NCI-H2196 (cell line): ENCODE data around the gene SRSF5.
A peak's percentile ranks its signal among the peaks of the same experiment; 100 is the strongest.
"Not testable (repeated sequence)": the region's sequence is repeated elsewhere in the genome, so short reads cannot be mapped to it uniquely, and the experiment has no call there.

Experiments
- DNase-seq: peaks from one replicate; lab custom pipeline; 2025; ENCODE audit not compliant: unreplicated experiment; lab: John Stamatoyannopoulos, UW

Gene SRSF5

DNA sequence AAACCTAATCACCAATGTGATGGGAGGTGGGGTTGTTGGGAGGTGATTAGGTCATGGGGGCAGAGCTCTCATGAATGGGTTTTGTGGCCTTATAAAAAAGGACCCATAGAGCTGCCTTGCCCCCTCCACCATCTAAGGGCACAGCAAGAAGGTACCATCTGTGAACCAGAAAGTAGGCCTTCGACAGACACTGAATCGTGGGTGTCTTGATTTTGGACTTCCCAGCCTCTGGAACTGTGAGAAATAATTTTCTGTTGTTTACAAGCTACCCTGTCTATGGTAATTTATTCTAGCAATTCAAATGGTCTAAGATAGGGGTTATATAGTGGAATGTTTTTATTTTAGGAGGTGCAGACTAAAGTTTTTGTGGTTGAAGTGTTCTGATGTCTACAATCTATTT lies 38.0 kb downstream of the SRSF5 start:
- DNase-seq, result no peak

GRCh38 chr14:69807192-69807591 lies 40.2 kb downstream of the SRSF5 start:
- no peak for DNase-seq

DNA sequence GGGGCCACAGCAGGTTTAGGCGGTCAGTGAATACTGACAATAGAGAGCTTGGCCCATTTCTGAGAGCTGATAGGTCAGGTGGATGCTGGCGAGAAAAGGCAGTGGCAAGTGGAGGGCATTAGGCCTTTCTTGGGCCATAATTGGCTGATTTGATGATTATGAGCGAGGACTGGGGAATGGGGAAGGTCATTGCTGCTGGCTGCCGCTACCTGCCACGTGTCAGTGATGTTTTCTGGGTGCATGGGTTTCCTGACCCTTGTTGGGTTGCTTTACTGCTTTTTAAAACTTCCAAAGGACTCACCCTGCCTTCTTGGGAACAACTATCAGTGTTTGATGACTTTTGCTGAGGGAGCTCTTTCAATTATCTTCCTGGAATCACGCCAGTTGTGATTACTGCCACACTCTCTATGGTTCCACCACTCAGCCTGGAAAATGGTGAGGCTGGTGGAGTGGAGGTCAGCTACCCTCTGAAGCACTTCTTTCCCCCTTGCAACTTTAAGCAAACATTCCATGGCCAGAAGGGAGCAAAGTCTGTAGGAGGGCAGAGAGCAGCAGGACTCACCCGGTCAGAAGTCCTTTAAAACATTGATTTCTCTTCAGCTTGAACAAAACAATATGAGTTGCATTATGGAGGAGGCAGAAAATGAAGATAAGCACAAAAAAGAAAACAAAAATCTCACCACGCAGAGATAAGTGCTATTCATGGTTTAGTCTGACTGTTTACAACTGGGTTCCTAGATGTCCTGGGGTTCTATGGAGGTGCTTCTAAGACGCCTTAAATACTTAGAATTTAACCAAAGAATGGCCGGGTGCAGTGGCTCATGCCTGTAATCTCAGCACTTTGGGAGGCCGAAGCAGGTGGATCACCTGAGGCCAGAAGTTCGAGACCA lies 42.2 kb downstream of the SRSF5 start:
- DNase-seq, result no peak

GRCh38 chr14:69811227-69811867 lies 44.4 kb downstream of the SRSF5 start:
- no peak for DNase-seq

DNA sequence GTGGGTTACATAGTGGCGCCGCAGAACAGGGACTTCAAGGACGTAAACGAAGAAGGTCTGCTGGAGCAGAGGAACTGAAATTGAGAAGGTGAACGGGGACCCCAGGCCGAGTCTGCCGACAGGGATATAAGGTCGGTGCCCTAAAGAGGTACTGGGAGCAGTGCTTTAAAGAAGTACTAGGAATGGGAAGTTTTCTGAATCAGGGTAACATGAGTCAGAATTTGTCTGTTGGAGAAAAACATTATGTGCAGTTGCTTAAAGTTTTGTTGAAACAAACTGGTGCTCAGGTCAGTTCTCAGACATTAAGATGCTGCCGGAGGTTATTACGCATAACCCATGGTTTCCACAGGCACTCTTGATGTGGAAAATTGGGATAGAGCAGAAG lies 44.9 kb downstream of the SRSF5 start:
- no peak for DNase-seq

GRCh38 chr14:69812711-69813110 lies 45.8 kb downstream of the SRSF5 start:
- DNase-seq, result no peak

DNA sequence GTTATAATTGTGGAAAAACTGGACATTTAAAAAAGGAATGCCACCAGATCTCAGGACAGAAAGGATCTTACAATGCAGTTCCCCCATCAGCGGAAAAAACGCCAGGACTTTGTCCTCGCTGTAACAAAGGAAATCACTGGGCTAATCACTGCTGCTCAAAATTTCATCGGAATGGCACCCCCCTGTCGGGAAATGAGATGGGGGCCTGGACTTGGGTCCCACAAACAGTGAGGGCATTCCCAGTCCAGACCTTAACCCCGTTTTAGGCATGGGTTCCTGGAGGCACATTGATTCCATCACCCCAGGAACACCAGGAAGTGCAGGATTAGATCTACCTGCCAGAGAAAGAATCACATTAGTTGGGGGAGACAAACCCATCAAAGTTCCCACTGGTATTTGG lies 46.4 kb downstream of the SRSF5 start:
- not testable (repeated sequence) for DNase-seq

- DNase-seq, result no peak
Measured at GRCh38 chr14:69814397-69814796, 47.5 kb downstream of the SRSF5 start.

GRCh38 chr14:69815556-69815955 lies 48.6 kb downstream of the SRSF5 start:
- DNase-seq, result no peak

DNA sequence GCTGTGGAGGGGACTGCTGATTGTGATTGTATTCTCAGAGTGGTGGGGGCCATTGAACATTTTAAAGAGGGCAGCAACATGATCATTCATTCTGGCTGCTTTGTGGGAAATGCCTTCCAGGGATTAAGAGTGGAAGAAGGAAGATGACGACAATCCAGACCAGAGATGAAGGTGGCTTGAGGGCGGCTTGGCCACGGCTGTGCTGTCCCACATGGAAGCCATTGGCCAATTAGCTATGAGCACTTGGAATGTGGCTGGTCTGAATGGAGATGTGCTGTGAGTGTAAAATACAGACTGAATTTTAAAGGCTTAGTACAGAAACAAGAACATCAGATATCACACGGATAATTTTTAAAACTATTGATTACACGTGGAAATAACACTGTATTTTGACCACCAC lies 49.3 kb downstream of the SRSF5 start:
- no peak for DNase-seq

DNA sequence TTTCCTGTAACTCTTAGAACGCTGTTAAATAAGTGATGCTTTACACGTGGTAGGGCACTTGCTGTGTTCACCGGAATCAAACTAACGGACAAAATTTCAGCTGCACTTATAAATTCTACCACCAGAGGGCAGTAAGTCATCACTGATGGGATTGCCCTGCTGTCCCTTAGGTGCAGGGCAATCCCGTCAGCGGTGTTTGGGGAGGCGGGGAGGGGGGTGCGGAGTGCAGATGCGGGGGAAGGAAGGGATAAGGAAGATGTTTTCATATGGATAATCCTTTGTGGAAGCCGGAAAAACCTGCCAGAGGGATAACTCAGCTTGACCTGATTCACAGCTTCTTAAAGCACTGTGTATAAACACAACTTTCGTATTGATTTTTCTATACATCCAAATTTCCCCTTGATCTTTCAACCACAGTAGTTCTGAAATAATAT lies 51.8 kb downstream of the SRSF5 start:
- DNase-seq, result peak; percentile 87

DNA sequence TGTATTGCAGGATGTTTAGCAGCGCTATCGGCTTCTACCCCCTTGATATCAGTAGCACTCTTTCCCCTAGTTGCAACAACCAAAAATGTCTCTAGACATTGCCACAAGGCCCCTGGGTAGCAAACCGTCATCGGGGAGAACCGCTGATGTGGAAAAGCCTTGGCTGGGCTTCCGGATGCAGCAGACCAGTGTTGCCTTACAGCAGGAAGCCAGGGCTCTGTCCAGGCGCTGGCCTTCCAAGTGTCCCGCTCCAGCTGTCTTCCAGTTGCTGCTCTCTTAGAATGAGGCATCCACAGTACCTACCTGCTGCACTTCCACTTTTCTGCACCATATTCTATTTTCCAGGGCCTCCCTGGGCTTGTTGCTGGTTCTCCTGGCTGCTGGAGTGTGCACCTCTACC lies 52.7 kb downstream of the SRSF5 start:
- DNase-seq, result no peak

GRCh38 chr14:69820991-69821390 lies 54.0 kb downstream of the SRSF5 start:
- no peak for DNase-seq
